ENCODE data around the gene C10orf143.

Gene C10orf143

GRCh38 chr10:130045801-130046321, 64.8 kb downstream of the C10orf143 start:
- no peak for TF ChIP-seq CTCF (IDR thresholded peaks at IDR 0.05; ENCODE audit: low read depth, low read length)
- no peak for DNase-seq (ENCODE audit: extremely low read depth, low read depth)

- no peak for DNase-seq (ENCODE audit: extremely low read depth, low read depth)
- TF ChIP-seq CTCF (IDR thresholded peaks at IDR 0.05; ENCODE audit: low read depth, low read length), result peak; percentile 49
Measured at GRCh38 chr10:130045091-130045652, 65.5 kb downstream of the C10orf143 start.

GRCh38 chr10:130044067-130045061, 66.3 kb downstream of the C10orf143 start:
- DNase-seq (ENCODE audit: extremely low read depth, low read depth), result no peak
- TF ChIP-seq CTCF (IDR thresholded peaks at IDR 0.05; ENCODE audit: low read depth, low read length), result no peak

GRCh38 chr10:130043491-130043890, 67.1 kb downstream of the C10orf143 start:
- no peak for TF ChIP-seq CTCF (IDR thresholded peaks at IDR 0.05; ENCODE audit: low read depth, low read length)
- no peak for DNase-seq (ENCODE audit: extremely low read depth, low read depth)

- no peak for TF ChIP-seq CTCF (IDR thresholded peaks at IDR 0.05; ENCODE audit: low read depth, low read length)
- no peak for DNase-seq (ENCODE audit: extremely low read depth, low read depth)
Measured at GRCh38 chr10:130042381-130042780, 68.2 kb downstream of the C10orf143 start.

GRCh38 chr10:130041451-130042371, 68.9 kb downstream of the C10orf143 start:
- no peak for TF ChIP-seq CTCF (IDR thresholded peaks at IDR 0.05; ENCODE audit: low read depth, low read length)
- DNase-seq (ENCODE audit: extremely low read depth, low read depth), result no peak
